ENCODE data around the gene FNDC3B. TPM values are rescaled to one million over a fixed set of nuclear protein-coding genes. Genes with fewer than 3 reads are reported as not detected.

FNDC3B gene
- total and polyA plus RNA-seq, 2 of the 8 experiments (the other 6 are each of a cell fraction or from before 2014, with no cell fraction given) = 14.1 to 44.4 TPM

- no peak overlapping the region for H2AK5ac ChIP-seq (ENCODE audit: low read depth, low read length)
- H3K79me2 ChIP-seq (ENCODE audit: control insufficient read depth in 1 of 2, insufficient read depth in 2 of 2, low read length in 2 of 2) = peaks cover 0 to 40% of the 10 kb centered on the region in 2 experiments
- H4K91ac ChIP-seq (replicated peaks; ENCODE audit: insufficient read length, low read length) = no peak overlapping the region
- H2BK120ac ChIP-seq (replicated peaks; ENCODE audit: low read depth, low read length) = no peak overlapping the region
- H3K4ac ChIP-seq (replicated peaks; ENCODE audit: insufficient read length, low read depth, low read length) = no peak overlapping the region
- POLR2A ChIA-PET (ENCODE audit: partially characterized antibody) = no interaction called here
- WGBS, 2 experiments (ENCODE audit: extremely low coverage in 1 of 2, insufficient coverage in 1 of 2, insufficient read length in 1 of 2, insufficient replicate concordance in 2 of 2, low coverage in 1 of 2, low lambda C conversion rate in 2 of 2, missing lambda C conversion rate in 1 of 2) = 90% methylated on average over 5 of the region's 5 CpGs; no CpG with 5 or more reads in 1 of the 2 experiments
- no peak overlapping the region for H3K9ac ChIP-seq (replicated peaks in 1 of 4; ENCODE audit: extremely low read depth in 1 of 4, low read depth in 3 of 4, low read length in 3 of 4)
- TF ChIP-seq HDAC6 (IDR thresholded peaks at IDR 0.05; ENCODE audit: low read depth, low read length) = no peak
- TF ChIP-seq GTF2F1 (IDR thresholded peaks at IDR 0.05; ENCODE audit: borderline replicate concordance, low read depth, low read length) = no peak
- no peak overlapping the region for H2AFZ ChIP-seq (ENCODE audit: low read length)
- no peaks in the 10 kb centered on the region for H3K27me3 ChIP-seq (replicated peaks in 1 of 4; ENCODE audit: control insufficient read depth in 3 of 4, extremely low read depth in 1 of 4, insufficient read depth in 3 of 4, low read length in 3 of 4)
- no peak overlapping the region for H2BK5ac ChIP-seq (ENCODE audit: low read depth, low read length)
- no peaks in the 10 kb centered on the region for H4K20me1 ChIP-seq (replicated peaks in 1 of 2; ENCODE audit: control insufficient read depth in 1 of 2, insufficient read depth in 2 of 2, low read length in 2 of 2)
- no peak for DNase-seq (ENCODE audit: low read depth in 1 of 2, low spot score in 2 of 2)
- no peak overlapping the region for H3K14ac ChIP-seq (ENCODE audit: insufficient read length)
- no peak overlapping the region for H2BK20ac ChIP-seq (ENCODE audit: low read length)
- H3K4me3 ChIP-seq (ENCODE audit: extremely low read depth in 1 of 4, insufficient read depth in 2 of 4, low read depth in 3 of 4, low read length in 4 of 4) = no peak overlapping the region
- H2BK15ac ChIP-seq (ENCODE audit: low read length) = no peak overlapping the region
- H2BK12ac ChIP-seq (ENCODE audit: low read depth, low read length) = no peak overlapping the region
- H4K5ac ChIP-seq (ENCODE audit: insufficient read length, low read depth, low read length) = no peak overlapping the region
- no peak overlapping the region for H3K56ac ChIP-seq (replicated peaks; ENCODE audit: insufficient read length, low read depth, low read length)
- peaks cover 3% of the 10 kb centered on the region; the same call in 1 of the 2 replicates for H3K79me1 ChIP-seq (ENCODE audit: low read depth, low read length)
- CTCF ChIA-PET (ENCODE audit: partially characterized antibody) = no interaction called here
- no peak overlapping the region for H3K23ac ChIP-seq (ENCODE audit: insufficient read length)
- H3K9me3 ChIP-seq (ENCODE audit: insufficient read depth in 2 of 2, low read depth in 1 of 2, low read length in 1 of 2) = no peaks in the 10 kb centered on the region
- H3K36me3 ChIP-seq (ENCODE audit: control insufficient read depth in 2 of 4, insufficient read depth in 4 of 4, low read length in 3 of 4) = peaks cover 0 to 17% (median 11%) of the 10 kb centered on the region in 4 experiments; a peak in 5 of 8 replicates
- H4K8ac ChIP-seq (ENCODE audit: extremely low read depth, insufficient read depth, low read length) = no peak overlapping the region
- no peak overlapping the region for H3K18ac ChIP-seq (ENCODE audit: extremely low read depth, low read length)
- no peak overlapping the region for H3K27ac ChIP-seq (ENCODE audit: low read depth, low read length)
- H3K23me2 ChIP-seq (ENCODE audit: low read depth, low read length) = no peaks in the 10 kb centered on the region
- H3K4me1 ChIP-seq (replicated peaks in 1 of 4; ENCODE audit: control insufficient read depth in 3 of 4, insufficient read depth in 4 of 4, low read length in 3 of 4) = peaks cover 0 to 9% (median 4%) of the 10 kb centered on the region in 4 experiments; a peak in 2 of 7 replicates
- no peak for FAIRE-seq
- no peak overlapping the region for H3K4me2 ChIP-seq (ENCODE audit: insufficient read depth in 1 of 2, low read depth in 2 of 2, low read length in 2 of 2)
Measured at GRCh38 chr3:172112734-172113120, 73.3 kb downstream of the FNDC3B start.
